Gastrocnemius medialis (tissue), 4 donors: ENCODE results near the gene HBQ1.

Experiments used
- POLR2A ChIP-seq, 2 donors: fragments of 450-650 bp; IDR thresholded peaks; one replicate each; pipeline ENCODE4 v1.6.1; 2017; ENCODE audit warnings: antibody characterized with exemption in 2 of 2, mild to moderate bottlenecking in 2 of 2, moderate library complexity in 2 of 2
- TF ChIP-seq, protein P1 (sequence below), 5 experiments: fragments of 450-650 bp in 3 of 5; fragments of 200-600 bp in 2 of 5; sonication (generic) in 2 of 5; IDR thresholded peaks in 4 of 5; conservative IDR thresholded peaks in 1 of 5; 1 replicate in 4 of 5; 2 replicates in 1 of 5; pipeline ENCODE4 v1.5.1; 2016 to 2019; ENCODE audit warnings: antibody characterized with exemption in 5 of 5, mild to moderate bottlenecking in 3 of 5, moderate library complexity in 3 of 5

DNA sequence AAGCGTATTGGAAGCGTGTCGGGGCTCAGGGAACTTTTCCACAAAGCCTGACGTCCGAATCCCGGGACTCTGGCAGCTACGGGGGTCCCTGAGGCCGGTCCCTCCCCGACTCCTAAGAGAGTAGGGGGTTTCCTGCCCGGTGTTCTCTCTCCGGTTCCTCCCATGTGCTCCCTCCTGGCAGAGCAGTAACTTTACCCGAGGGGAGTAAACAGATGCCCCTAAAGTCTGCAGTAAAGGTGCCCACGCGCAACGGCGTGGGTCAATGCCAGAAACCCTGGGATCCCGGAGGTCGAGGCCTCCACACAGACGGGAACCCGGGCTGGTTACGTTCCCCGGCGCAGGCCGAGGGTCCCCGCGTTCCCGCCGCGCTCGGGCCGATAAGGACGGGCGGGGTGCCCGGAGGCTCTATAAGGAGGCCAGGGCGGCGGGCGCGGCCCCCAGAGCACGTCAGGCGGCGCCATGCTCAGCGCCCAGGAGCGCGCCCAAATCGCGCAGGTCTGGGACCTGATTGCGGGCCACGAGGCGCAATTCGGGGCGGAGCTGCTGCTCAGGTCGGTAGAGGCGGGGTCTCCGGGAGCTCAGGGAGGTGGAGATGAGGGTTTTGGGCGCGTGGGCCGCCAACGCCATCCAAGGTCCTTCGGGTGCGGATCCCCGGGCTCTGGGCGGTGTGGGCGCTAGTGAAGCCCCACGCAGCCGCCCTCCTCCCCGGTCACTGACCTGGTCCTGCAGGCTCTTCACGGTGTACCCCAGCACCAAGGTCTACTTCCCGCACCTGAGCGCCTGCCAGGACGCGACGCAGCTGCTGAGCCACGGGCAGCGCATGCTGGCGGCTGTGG is 14.5 kb upstream of the HBQ1 start, which contains the start of gene HBM:
- TF ChIP-seq, protein P1, sequence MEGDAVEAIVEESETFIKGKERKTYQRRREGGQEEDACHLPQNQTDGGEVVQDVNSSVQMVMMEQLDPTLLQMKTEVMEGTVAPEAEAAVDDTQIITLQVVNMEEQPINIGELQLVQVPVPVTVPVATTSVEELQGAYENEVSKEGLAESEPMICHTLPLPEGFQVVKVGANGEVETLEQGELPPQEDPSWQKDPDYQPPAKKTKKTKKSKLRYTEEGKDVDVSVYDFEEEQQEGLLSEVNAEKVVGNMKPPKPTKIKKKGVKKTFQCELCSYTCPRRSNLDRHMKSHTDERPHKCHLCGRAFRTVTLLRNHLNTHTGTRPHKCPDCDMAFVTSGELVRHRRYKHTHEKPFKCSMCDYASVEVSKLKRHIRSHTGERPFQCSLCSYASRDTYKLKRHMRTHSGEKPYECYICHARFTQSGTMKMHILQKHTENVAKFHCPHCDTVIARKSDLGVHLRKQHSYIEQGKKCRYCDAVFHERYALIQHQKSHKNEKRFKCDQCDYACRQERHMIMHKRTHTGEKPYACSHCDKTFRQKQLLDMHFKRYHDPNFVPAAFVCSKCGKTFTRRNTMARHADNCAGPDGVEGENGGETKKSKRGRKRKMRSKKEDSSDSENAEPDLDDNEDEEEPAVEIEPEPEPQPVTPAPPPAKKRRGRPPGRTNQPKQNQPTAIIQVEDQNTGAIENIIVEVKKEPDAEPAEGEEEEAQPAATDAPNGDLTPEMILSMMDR (IDR thresholded peaks at IDR 0.05 in 4 of 5, conservative IDR thresholded peaks at IDR 0.05 in 1 of 5): no peak
- TF ChIP-seq POLR2A (IDR thresholded peaks at IDR 0.05): no peak
